H9 (cell line): Measurements from ENCODE around the gene ANKRD12. TPM values are rescaled to one million over a fixed set of nuclear protein-coding genes. Genes with fewer than 3 reads are reported as not detected.

Experiments
- DNase-seq: peaks from one replicate; pipeline ENCODE4 v3.0.0-alpha.2; 2017
- H2AFZ ChIP-seq: one replicate; pipeline ENCODE4 v1.6.1; 2013; ENCODE audit warnings: mild to moderate bottlenecking, low read length, control low read depth, moderate library complexity
- H2AK5ac ChIP-seq: 2 replicates; pipeline ENCODE4 v1.6.1; 2013; ENCODE audit warnings: low read length, control low read depth, mixed read lengths; ENCODE audit not compliant: insufficient read length
- H2BK120ac ChIP-seq: one replicate; pipeline ENCODE4 v1.6.1; 2013; ENCODE audit warnings: low read depth, mild to moderate bottlenecking, low read length, control low read depth, inconsistent platforms; ENCODE audit not compliant: poor library complexity, severe bottlenecking
- H2BK12ac ChIP-seq: 2 replicates; pipeline ENCODE4 v1.6.1; 2013; ENCODE audit warnings: low read length, control low read depth, mixed read lengths, low read depth; ENCODE audit not compliant: insufficient read length
- H2BK15ac ChIP-seq: 2 replicates; pipeline ENCODE4 v1.6.1; 2013; ENCODE audit warnings: low read depth, low read length, control low read depth
- H2BK20ac ChIP-seq: one replicate; pipeline ENCODE4 v1.6.1; 2013; ENCODE audit warnings: low read depth, mild to moderate bottlenecking, low read length, control low read depth, inconsistent platforms; ENCODE audit not compliant: poor library complexity, severe bottlenecking
- H2BK5ac ChIP-seq: 2 replicates; pipeline ENCODE4 v1.6.1; 2013; ENCODE audit warnings: low read length, control low read depth, mixed read lengths; ENCODE audit not compliant: insufficient read length
- H3K14ac ChIP-seq: 2 replicates; pipeline ENCODE4 v1.6.1; 2013; ENCODE audit warnings: low read length, control low read depth; ENCODE audit not compliant: insufficient read depth
- H3K18ac ChIP-seq: 2 replicates; pipeline ENCODE4 v1.6.1; 2013; ENCODE audit warnings: low read depth, mild to moderate bottlenecking, mixed read lengths, low read length, control low read depth; ENCODE audit not compliant: insufficient read length
- H3K23ac ChIP-seq: 2 replicates; pipeline ENCODE4 v1.6.1; 2013; ENCODE audit warnings: low read length, control low read depth, mixed read lengths, low read depth; ENCODE audit not compliant: insufficient read length
- H3K23me2 ChIP-seq: 2 replicates; pipeline ENCODE4 v1.6.1; 2013; ENCODE audit warnings: low read depth, mild to moderate bottlenecking, mixed read lengths, low read length, control low read depth; ENCODE audit not compliant: insufficient read length, poor library complexity, severe bottlenecking
- H3K27ac ChIP-seq: 2 replicates; pipeline ENCODE4 v1.5.1; 2013; ENCODE audit warnings: low read length, control low read depth, mixed read lengths, low read depth; ENCODE audit not compliant: insufficient read length
- H3K27me3 ChIP-seq: 2 replicates; pipeline ENCODE4 v1.6.1; 2013; ENCODE audit warnings: low read length, control low read depth, inconsistent platforms; ENCODE audit not compliant: insufficient read depth
- H3K4ac ChIP-seq: 2 replicates; pipeline ENCODE4 v1.6.1; 2013; ENCODE audit warnings: low read depth, mild to moderate bottlenecking, control low read depth, inconsistent platforms, low read length, moderate library complexity
- H3K4me1 ChIP-seq: 2 replicates; pipeline ENCODE4 v1.6.1; 2013; ENCODE audit warnings: low read length, control low read depth, inconsistent platforms; ENCODE audit not compliant: insufficient read depth
- H3K4me2 ChIP-seq: 2 replicates; pipeline ENCODE4 v1.6.1; 2013; ENCODE audit warnings: low read length, control low read depth, mixed read lengths; ENCODE audit not compliant: insufficient read length, insufficient read depth
- H3K56ac ChIP-seq: 2 replicates; pipeline ENCODE4 v1.6.1; 2013; ENCODE audit warnings: low read depth, mild to moderate bottlenecking, mixed read lengths, low read length, control low read depth; ENCODE audit not compliant: insufficient read length
- H3K79me1 ChIP-seq: 2 replicates; pipeline ENCODE4 v1.6.1; 2013; ENCODE audit warnings: low read depth, mild to moderate bottlenecking, moderate library complexity, low read length, control low read depth, inconsistent platforms; ENCODE audit not compliant: insufficient read depth, poor library complexity, severe bottlenecking
- H3K79me2 ChIP-seq: 2 replicates; pipeline ENCODE4 v1.6.1; 2013; ENCODE audit warnings: low read length, control low read depth, inconsistent platforms; ENCODE audit not compliant: insufficient read depth
- H3K9ac ChIP-seq: 2 replicates; pipeline ENCODE4 v1.6.1; 2013; ENCODE audit warnings: low read length, control low read depth, mixed read lengths; ENCODE audit not compliant: insufficient read length; ENCODE audit errors: extremely low read depth
- H3K9me3 ChIP-seq: one replicate; pipeline ENCODE4 v1.6.1; 2013; ENCODE audit warnings: low read depth, low read length, inconsistent platforms; ENCODE audit not compliant: control insufficient read depth
- H3T11ph ChIP-seq: one replicate; pipeline ENCODE4 v1.6.1; 2013; ENCODE audit warnings: mild to moderate bottlenecking, low read length, control low read depth, inconsistent platforms
- H4K20me1 ChIP-seq: one replicate; pipeline ENCODE4 v1.6.1; 2013; ENCODE audit not compliant: control insufficient read depth, insufficient read length, insufficient read depth
- H4K5ac ChIP-seq: 2 replicates; pipeline ENCODE4 v1.6.1; 2013; ENCODE audit warnings: low read depth, mild to moderate bottlenecking, mixed read lengths, low read length, control low read depth; ENCODE audit not compliant: insufficient read length
- H4K8ac ChIP-seq: replicated peaks from 2 replicates; pipeline ENCODE4 v1.6.1; 2013; ENCODE audit warnings: low read length, control low read depth, mixed read lengths, low read depth; ENCODE audit not compliant: insufficient read length
- H4K91ac ChIP-seq: 2 replicates; pipeline ENCODE4 v1.6.1; 2013; ENCODE audit warnings: low read depth, mild to moderate bottlenecking, moderate library complexity, mixed read lengths, low read length, control low read depth; ENCODE audit not compliant: insufficient read length
- H3K27ac Mint-ChIP-seq, 3 experiments: 2 replicates in 2 of 3; 3 replicates in 1 of 3; pipeline ENCODE4 v1.8.0; 2020 to 2021; ENCODE audit warnings: mixed read lengths in 3 of 3, mild to moderate bottlenecking in 1 of 3, moderate library complexity in 1 of 3
- H3K27me3 Mint-ChIP-seq: 2 replicates; pipeline ENCODE4 v1.8.0; 2021; ENCODE audit warnings: low read depth, mild to moderate bottlenecking, moderate library complexity, mixed read lengths
- H3K36me3 Mint-ChIP-seq, 3 experiments: 2 replicates in 2 of 3; 3 replicates in 1 of 3; pipeline ENCODE4 v1.8.0; 2020 to 2021; ENCODE audit warnings: low read depth in 3 of 3, mixed read lengths in 3 of 3; ENCODE audit not compliant: insufficient read depth in 1 of 3
- H3K4me1 Mint-ChIP-seq, 2 experiments: 2 replicates each; pipeline ENCODE4 v1.8.0; 2020; ENCODE audit warnings: mixed read lengths in 2 of 2
- H3K4me3 Mint-ChIP-seq, 2 experiments: 2 replicates in 1 of 2; 3 replicates in 1 of 2; pipeline ENCODE4 v1.8.0; 2020 to 2021; ENCODE audit warnings: mild to moderate bottlenecking in 2 of 2, mixed read lengths in 2 of 2, moderate library complexity in 1 of 2
- H3K9me3 Mint-ChIP-seq, 2 experiments: 2 replicates in 1 of 2; 3 replicates in 1 of 2; pipeline ENCODE4 v1.8.0; 2020; ENCODE audit warnings: mild to moderate bottlenecking in 2 of 2, mixed read lengths in 2 of 2, moderate library complexity in 1 of 2
- WGBS: extraction: QIAGEN DNeasy Blood & Tissue Kit; methylation state at CpG from one replicate; pipeline ENCODE4 v1.1.7; 2013; ENCODE audit warnings: missing lambda C conversion rate, low lambda C conversion rate, mixed read lengths; ENCODE audit not compliant: insufficient read length; ENCODE audit errors: extremely low coverage; 5-methylcytosine and 5-hydroxymethylcytosine counted together
- total RNA-seq: library from RNA; stranded (reverse); gene quantifications from 2 replicates; pipeline ENCODE4 v1.2.1, GENCODE V29; 2021
- TF ChIP-seq, protein P1 (sequence below): fragments of 200-600 bp; sonication (generic); conservative IDR thresholded peaks from 3 replicates; pipeline ENCODE4 v1.8.0; 2021; ENCODE audit warnings: antibody characterized with exemption, mild to moderate bottlenecking

Gene ANKRD12
- total RNA-seq, 1 experiment from 2014 or later: 38.9 TPM

DNA sequence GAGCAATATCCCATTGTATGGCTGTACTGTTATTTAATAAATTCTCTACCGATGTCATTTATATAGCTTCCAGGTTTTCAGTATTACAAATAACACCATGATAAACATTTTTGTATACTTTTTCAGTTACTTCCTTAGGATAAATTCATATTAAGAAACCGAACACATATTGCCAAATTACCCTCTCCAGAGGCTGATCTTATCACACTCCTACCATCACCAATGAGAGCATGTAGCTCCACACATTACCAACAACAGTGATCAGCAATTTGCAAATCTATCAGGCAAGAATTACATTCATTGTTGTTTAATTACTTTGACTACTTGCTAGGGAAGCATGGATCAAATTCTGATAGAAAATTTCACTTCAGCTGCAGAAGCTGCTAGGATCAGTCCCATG, 39.9 kb upstream of the ANKRD12 start:
- TF ChIP-seq, protein P1, sequence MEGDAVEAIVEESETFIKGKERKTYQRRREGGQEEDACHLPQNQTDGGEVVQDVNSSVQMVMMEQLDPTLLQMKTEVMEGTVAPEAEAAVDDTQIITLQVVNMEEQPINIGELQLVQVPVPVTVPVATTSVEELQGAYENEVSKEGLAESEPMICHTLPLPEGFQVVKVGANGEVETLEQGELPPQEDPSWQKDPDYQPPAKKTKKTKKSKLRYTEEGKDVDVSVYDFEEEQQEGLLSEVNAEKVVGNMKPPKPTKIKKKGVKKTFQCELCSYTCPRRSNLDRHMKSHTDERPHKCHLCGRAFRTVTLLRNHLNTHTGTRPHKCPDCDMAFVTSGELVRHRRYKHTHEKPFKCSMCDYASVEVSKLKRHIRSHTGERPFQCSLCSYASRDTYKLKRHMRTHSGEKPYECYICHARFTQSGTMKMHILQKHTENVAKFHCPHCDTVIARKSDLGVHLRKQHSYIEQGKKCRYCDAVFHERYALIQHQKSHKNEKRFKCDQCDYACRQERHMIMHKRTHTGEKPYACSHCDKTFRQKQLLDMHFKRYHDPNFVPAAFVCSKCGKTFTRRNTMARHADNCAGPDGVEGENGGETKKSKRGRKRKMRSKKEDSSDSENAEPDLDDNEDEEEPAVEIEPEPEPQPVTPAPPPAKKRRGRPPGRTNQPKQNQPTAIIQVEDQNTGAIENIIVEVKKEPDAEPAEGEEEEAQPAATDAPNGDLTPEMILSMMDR: no peak
- Histone ChIP-seq H3T11ph (no peak overlapping the region), H3K9ac (no peak overlapping the region), H4K5ac (no peak overlapping the region), H2BK12ac (no peak overlapping the region), H4K91ac (no peak overlapping the region), H3K14ac (no peak overlapping the region), H3K4me1 (peaks cover 5% of the 10 kb centered on the region; the same call in 1 of the 2 replicates), H3K4ac (no peak overlapping the region), H3K56ac (no peak overlapping the region), H3K23ac (no peak overlapping the region), H2BK15ac (no peak overlapping the region), H3K4me2 (no peak overlapping the region), H3K27ac (no peak overlapping the region), H3K27me3 (no peaks in the 10 kb centered on the region), H3K79me2 (no peaks in the 10 kb centered on the region), H3K18ac (no peak overlapping the region), H2BK5ac (no peak overlapping the region), H3K79me1 (no peaks in the 10 kb centered on the region), H3K23me2 (no peaks in the 10 kb centered on the region), H2AFZ (no peak overlapping the region), H4K8ac (no peak overlapping the region), H2BK20ac (no peak overlapping the region), H2AK5ac (no peak overlapping the region), H2BK120ac (no peak overlapping the region), H3K9me3 (no peaks in the 10 kb centered on the region), H4K20me1 (no peaks in the 10 kb centered on the region)
- H3K27ac Mint-ChIP-seq: no peak overlapping the region; a peak in 1 of 7 replicates
- H3K9me3 Mint-ChIP-seq: no peaks in the 10 kb centered on the region
- no CpG with 5 or more reads among the region's 2 CpGs for WGBS
- H3K36me3 Mint-ChIP-seq: no peaks in the 10 kb centered on the region
- H3K4me3 Mint-ChIP-seq: no peak overlapping the region
- no peaks in the 10 kb centered on the region for H3K27me3 Mint-ChIP-seq
- H3K4me1 Mint-ChIP-seq: peaks cover 30 to 45% of the 10 kb centered on the region in 2 experiments
- no peak for DNase-seq
